Progenitor cell of endocrine pancreas (in vitro differentiated cells): ENCODE results near the gene SETD6. TPM values are rescaled to one million over a fixed set of nuclear protein-coding genes. Genes with fewer than 3 reads are reported as not detected.

Source experiments
- DNase-seq: peaks from one replicate; pipeline ENCODE4 v3.0.0; 2021; ENCODE audit warnings: low spot score; ENCODE audit not compliant: unreplicated experiment
- H3K27ac Mint-ChIP-seq: 2 replicates; pipeline ENCODE4 v1.8.0; 2021; ENCODE audit warnings: mild to moderate bottlenecking, moderate library complexity, mixed read lengths
- H3K27me3 Mint-ChIP-seq: 2 replicates; pipeline ENCODE4 v1.8.0; 2021; ENCODE audit warnings: mixed read lengths
- H3K36me3 Mint-ChIP-seq: 2 replicates; pipeline ENCODE4 v1.8.0; 2022; ENCODE audit warnings: mixed read lengths; ENCODE audit not compliant: insufficient read depth
- H3K4me1 Mint-ChIP-seq: 2 replicates; pipeline ENCODE4 v1.8.0; 2021; ENCODE audit warnings: low read depth, mixed read lengths
- H3K4me3 Mint-ChIP-seq: 2 replicates; pipeline ENCODE4 v1.8.0; 2021; ENCODE audit warnings: low read depth, mild to moderate bottlenecking, moderate library complexity, mixed read lengths
- H3K9me3 Mint-ChIP-seq: 2 replicates; pipeline ENCODE4 v1.8.0; 2021; ENCODE audit warnings: low read depth, mixed read lengths
- CTCF ChIP-seq: fragments of 200-600 bp; sonication (generic); IDR thresholded peaks from one replicate; pipeline ENCODE4 v1.5.0; 2021; ENCODE audit warnings: antibody characterized with exemption, mild to moderate bottlenecking; ENCODE audit not compliant: unreplicated experiment
- total RNA-seq: library from RNA; stranded (reverse); gene quantifications from 2 replicates; pipeline ENCODE4 v1.2.1, GENCODE V29; 2021

Gene SETD6
- total RNA-seq, 1 donor from 2014 or later, result 33.7 TPM

- Mint-ChIP-seq H3K4me1 (peaks cover 6% of the 10 kb centered on the region), H3K36me3 (no peaks in the 10 kb centered on the region), H3K4me3 (peak overlapping the region; percentile 84), H3K27ac (no peak overlapping the region), H3K9me3 (no peaks in the 10 kb centered on the region), H3K27me3 (no peaks in the 10 kb centered on the region)
- DNase-seq, result no peak
- TF ChIP-seq CTCF, result no peak
Observed at GRCh38 chr16:58502217-58502921, 12.9 kb upstream of the SETD6 start.

DNA sequence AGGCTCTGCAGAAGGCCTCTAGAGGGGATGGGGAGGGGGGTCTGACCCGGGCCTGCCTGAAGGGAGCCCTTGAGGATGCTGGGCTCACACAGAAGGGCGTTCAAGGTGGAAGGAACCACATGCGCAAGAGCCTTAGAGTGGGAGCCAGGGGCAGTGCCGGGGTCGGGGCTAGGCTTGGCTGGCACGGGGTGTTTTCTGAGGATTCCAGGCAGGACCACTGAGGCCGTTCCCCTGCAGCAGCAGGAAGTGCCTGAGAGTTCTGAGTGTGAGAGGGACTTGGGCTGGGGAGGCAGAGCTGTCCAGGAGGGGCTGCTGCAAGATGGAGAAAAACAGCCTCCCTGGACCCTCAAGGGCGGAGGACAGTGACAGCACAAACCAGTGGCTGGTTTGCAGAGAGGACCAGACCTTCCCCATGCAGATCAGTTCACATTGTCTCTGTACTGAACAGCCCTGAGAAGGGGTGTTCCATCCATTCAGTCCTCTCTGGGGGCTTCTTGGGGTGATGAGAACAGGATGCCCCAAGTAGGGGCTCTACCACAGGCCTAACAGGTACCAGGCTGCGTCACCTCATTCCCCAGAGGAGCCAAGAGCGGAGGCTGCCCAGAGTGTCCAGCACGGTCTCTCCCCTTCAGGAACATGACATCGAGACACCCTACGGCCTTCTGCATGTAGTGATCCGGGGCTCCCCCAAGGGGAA is 12.0 kb upstream of the SETD6 start:
- no peaks in the 10 kb centered on the region for H3K9me3 Mint-ChIP-seq
- no peak for TF ChIP-seq CTCF
- no peak for DNase-seq
- H3K27me3 Mint-ChIP-seq, result no peaks in the 10 kb centered on the region
- no peak overlapping the region for H3K27ac Mint-ChIP-seq
- no peak overlapping the region for H3K4me3 Mint-ChIP-seq
- H3K4me1 Mint-ChIP-seq, result peaks cover 6% of the 10 kb centered on the region
- H3K36me3 Mint-ChIP-seq, result no peaks in the 10 kb centered on the region

DNA sequence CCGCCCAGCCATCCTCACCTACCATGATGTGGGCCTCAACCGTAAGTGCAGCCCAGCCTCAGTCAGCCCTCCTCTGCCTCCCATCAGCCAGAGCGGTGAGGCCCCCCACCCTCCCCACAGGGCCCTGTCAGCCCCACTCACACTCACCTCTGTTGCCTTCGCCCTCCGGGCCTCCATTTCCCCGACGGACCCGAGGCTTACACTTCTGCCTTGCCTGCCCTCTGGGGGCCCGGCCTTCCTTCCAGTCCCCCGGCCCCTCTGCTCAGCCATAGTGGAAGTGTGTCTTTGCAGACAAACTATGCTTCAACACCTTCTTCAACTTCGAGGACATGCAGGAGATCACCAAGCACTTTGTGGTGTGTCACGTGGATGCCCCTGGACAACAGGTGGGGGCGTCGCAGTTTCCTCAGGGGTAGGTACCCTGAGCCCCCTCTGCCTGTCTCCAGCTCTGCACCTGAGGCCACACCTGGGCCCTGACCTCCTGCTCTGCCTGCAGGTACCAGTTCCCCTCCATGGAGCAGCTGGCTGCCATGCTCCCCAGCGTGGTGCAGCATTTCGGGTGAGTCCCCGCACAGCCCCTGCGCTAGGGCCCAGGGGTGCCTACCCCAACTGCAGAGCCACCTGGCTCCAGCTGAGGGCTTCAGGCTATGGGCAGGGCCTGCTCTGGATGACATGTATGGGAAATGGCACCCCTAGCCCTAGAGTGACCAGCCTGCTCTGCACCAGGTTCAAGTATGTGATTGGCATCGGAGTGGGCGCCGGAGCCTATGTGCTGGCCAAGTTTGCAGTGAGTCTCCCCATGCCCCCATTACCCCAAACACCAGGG is 11.2 kb upstream of the SETD6 start:
- DNase-seq, result no peak
- H3K27ac Mint-ChIP-seq, result no peak overlapping the region
- H3K9me3 Mint-ChIP-seq, result no peaks in the 10 kb centered on the region
- H3K4me3 Mint-ChIP-seq, result no peak overlapping the region
- peaks cover 6% of the 10 kb centered on the region for H3K4me1 Mint-ChIP-seq
- H3K27me3 Mint-ChIP-seq, result no peaks in the 10 kb centered on the region
- no peak for TF ChIP-seq CTCF
- H3K36me3 Mint-ChIP-seq, result no peaks in the 10 kb centered on the region

DNA sequence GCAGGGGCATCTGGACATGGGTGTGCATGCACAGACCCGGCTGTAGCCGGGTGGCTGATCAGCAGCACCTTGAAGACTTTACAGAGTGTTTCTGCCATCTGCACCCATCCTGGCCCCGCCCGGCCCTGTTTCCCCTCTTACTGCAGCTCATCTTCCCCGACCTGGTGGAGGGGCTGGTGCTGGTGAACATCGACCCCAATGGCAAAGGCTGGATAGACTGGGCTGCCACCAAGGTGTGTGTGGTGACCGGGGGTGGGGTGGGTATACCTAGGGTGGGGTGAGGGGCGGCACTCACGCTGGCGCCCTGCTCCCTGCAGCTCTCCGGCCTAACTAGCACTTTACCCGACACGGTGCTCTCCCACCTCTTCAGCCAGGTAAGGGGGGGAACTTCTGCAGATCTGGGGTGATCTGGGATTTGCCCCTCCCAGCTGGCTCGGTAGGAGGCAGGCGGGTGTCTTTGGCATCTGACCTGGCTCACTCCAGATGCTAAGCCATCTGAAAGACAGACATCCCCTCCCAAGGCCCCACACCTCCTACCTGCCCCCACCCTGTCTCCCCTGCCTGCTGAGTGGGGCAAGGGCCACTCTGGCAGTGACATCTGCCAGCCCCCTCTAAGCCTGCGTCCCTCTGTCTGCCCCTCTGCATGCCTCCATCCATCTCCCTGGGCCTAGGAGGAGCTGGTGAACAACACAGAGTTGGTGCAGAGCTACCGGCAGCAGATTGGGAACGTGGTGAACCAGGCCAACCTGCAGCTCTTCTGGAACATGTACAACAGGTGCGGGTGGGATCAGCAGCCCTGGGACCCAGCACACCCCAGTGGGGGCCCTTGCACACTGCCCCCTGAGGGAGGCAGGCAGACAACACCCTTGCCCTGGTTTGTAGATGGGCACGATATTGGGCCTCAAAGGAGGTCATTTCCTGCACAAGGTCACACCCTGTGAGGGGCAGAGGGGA is 8.8 kb upstream of the SETD6 start:
- no peaks in the 10 kb centered on the region for H3K4me1 Mint-ChIP-seq
- H3K9me3 Mint-ChIP-seq, result no peaks in the 10 kb centered on the region
- H3K4me3 Mint-ChIP-seq, result no peak overlapping the region
- H3K27ac Mint-ChIP-seq, result no peak overlapping the region
- no peaks in the 10 kb centered on the region for H3K27me3 Mint-ChIP-seq
- TF ChIP-seq CTCF, result no peak
- H3K36me3 Mint-ChIP-seq, result peaks cover 3% of the 10 kb centered on the region
- no peak for DNase-seq
